SK-N-MC (cell line): Measurements from ENCODE around the gene RANBP17.

ENCODE experiments used
- EZH2 ChIP-seq: fragments of 200-600 bp; sonication (generic); IDR thresholded peaks from one replicate; pipeline ENCODE4 v1.6.1; 2017; ENCODE audit warnings: antibody characterized with exemption
- POLR2AphosphoS5 ChIP-seq: IDR thresholded peaks from 2 replicates; pipeline ENCODE4 v1.6.1; 2012; ENCODE audit warnings: mild to moderate bottlenecking, low read depth, low read length, borderline replicate concordance

DNA sequence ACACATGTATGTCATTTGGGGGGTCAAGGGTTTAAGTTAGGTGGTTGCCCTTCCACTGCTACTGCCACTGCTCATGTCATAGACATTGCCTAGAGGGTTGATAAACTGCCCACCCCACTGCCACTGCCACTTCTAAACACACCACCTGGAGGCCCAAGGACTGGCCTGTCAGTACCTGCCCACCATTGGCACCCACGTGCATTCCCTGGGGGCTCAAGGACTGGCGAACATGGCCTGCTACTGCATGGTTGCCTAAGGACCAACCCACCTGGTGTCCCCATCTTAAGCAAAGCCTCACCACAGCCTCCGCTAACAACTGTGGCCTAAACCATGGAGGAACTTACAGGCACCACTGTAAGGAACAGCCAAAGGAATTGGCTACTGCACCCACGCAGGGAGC is 261.6 kb downstream of the RANBP17 start:
- TF ChIP-seq EZH2 (no peak), POLR2AphosphoS5 (no peak)
